Endothelial cell of umbilical vein (primary cell): ENCODE data around the gene POR. TPM values are rescaled to one million over a fixed set of nuclear protein-coding genes. Genes with fewer than 3 reads are reported as not detected.
A peak's percentile ranks its signal among the peaks of the same experiment; 100 is the strongest.

Experiments
- BruUV-seq: library from RNA; stranded (reverse); fragments of 400-500 nt; replicated peaks from 2 replicates; lab custom pipeline; 2021; lab: Mats Ljungman, UMichigan
- CTCF ChIA-PET: fragments of 300-600, 350-600 bp; sonication (Branson Sonifier 250); formaldehyde crosslinking; loops from one replicate; lab custom pipeline; 2021; ENCODE audit warnings: antibody characterized with exemption, inconsistent platforms; lab: Charles Lee
- POLR2A ChIA-PET: fragments of 300-600, 350-600 bp; sonication (Branson Sonifier 250); formaldehyde crosslinking; loops from one replicate; lab custom pipeline; 2021; ENCODE audit warnings: antibody characterized with exemption, inconsistent platforms; lab: Charles Lee
- DNase-seq: peaks from one replicate; pipeline ENCODE4 v3.0.0-alpha.2; 2011; ENCODE audit warnings: low read depth, low spot score
- FAIRE-seq: peaks from 2 replicates; lab custom pipeline; 2011; peaks lifted over from hg19 to GRCh38; lab: Jason Lieb, UNC
- H2AFZ ChIP-seq: 2 replicates; pipeline ENCODE4 v1.6.0; 2012; ENCODE audit warnings: low read depth, low read length, control low read depth, inconsistent platforms
- H3K27ac ChIP-seq: 2 replicates; pipeline ENCODE4 v1.5.1; 2011; ENCODE audit warnings: low read depth, mild to moderate bottlenecking, control low read depth, low read length, moderate library complexity; ENCODE audit not compliant: insufficient read depth
- H3K27me3 ChIP-seq, 2 experiments: 2 replicates each; pipeline versions ENCODE4 v1.6.0 to v1.6.1; 2011; ENCODE audit warnings: low read length in 2 of 2, mixed read lengths in 1 of 2; ENCODE audit not compliant: control insufficient read depth in 2 of 2, insufficient read depth in 2 of 2
- H3K36me3 ChIP-seq, 2 experiments: 2 replicates in 1 of 2; 3 replicates in 1 of 2; pipeline ENCODE4 v1.5.1; 2011; ENCODE audit warnings: low read length in 2 of 2, mild to moderate bottlenecking in 1 of 2, moderate library complexity in 1 of 2; ENCODE audit not compliant: control insufficient read depth in 2 of 2, insufficient read depth in 2 of 2; ENCODE audit errors: extremely low read depth in 1 of 2
- H3K4me1 ChIP-seq: 3 replicates; pipeline ENCODE4 v1.5.1; 2011; ENCODE audit warnings: mild to moderate bottlenecking, low read length; ENCODE audit not compliant: control insufficient read depth, insufficient read depth; ENCODE audit errors: extremely low read depth
- H3K4me2 ChIP-seq: 2 replicates; pipeline ENCODE4 v1.6.1; 2011; ENCODE audit warnings: low read length, control low read depth, mixed read lengths; ENCODE audit not compliant: insufficient read depth
- H3K4me3 ChIP-seq, 3 experiments: fragments of 200-600 bp in 1 of 3; sonication (generic), shearing (Covaris generic) in 1 of 3; replicated peaks in 1 of 3; 2 replicates each; pipeline ENCODE4 v1.5.1; 2011 to 2016; ENCODE audit warnings: control low read depth in 3 of 3, low read length in 3 of 3, mild to moderate bottlenecking in 2 of 3, inconsistent platforms in 1 of 3, low read depth in 1 of 3, moderate library complexity in 1 of 3; ENCODE audit not compliant: insufficient read depth in 1 of 3
- H3K79me2 ChIP-seq: 2 replicates; pipeline ENCODE4 v1.6.0; 2012; ENCODE audit warnings: low read length, inconsistent platforms; ENCODE audit not compliant: control insufficient read depth, insufficient read depth
- H3K9ac ChIP-seq: replicated peaks from 2 replicates; pipeline ENCODE3; 2011; ENCODE audit warnings: low read length, control low read depth; ENCODE audit not compliant: insufficient read depth; ENCODE audit errors: extremely low read depth
- H3K9me1 ChIP-seq: replicated peaks from 3 replicates; pipeline ENCODE4 v1.6.0; 2011; ENCODE audit warnings: mild to moderate bottlenecking, low read length; ENCODE audit not compliant: control insufficient read depth, insufficient read depth; ENCODE audit errors: extremely low read depth
- H3K9me3 ChIP-seq: replicated peaks from 2 replicates; pipeline ENCODE4 v1.5.1; 2012; ENCODE audit warnings: low read length, inconsistent platforms; ENCODE audit not compliant: control insufficient read depth, insufficient read depth
- H4K20me1 ChIP-seq: replicated peaks from 2 replicates; pipeline ENCODE3; 2011; ENCODE audit warnings: mild to moderate bottlenecking, low read length; ENCODE audit not compliant: control insufficient read depth, insufficient read depth; ENCODE audit errors: extremely low read depth
- CTCF ChIP-seq, 2 donors: IDR thresholded peaks; 1 replicate in 1 of 2; 2 replicates in 1 of 2; pipeline ENCODE4 v1.5.1; 2011; ENCODE audit warnings: low read length in 2 of 2, mild to moderate bottlenecking in 2 of 2, moderate library complexity in 2 of 2, control low read depth in 1 of 2, inconsistent platforms in 1 of 2, low read depth in 1 of 2; ENCODE audit not compliant: insufficient read depth in 1 of 2; ENCODE audit errors: extremely low read depth in 1 of 2
- EZH2 ChIP-seq: IDR thresholded peaks from 2 replicates; pipeline ENCODE4 v1.6.1; 2012; ENCODE audit warnings: borderline replicate concordance, low read depth, mild to moderate bottlenecking, moderate library complexity, low read length, inconsistent platforms; ENCODE audit not compliant: severe bottlenecking
- JUN ChIP-seq: IDR thresholded peaks from 2 replicates; pipeline ENCODE4 v1.6.1; 2011; ENCODE audit warnings: borderline replicate concordance, low read depth; ENCODE audit not compliant: insufficient read length, insufficient read depth
- MAX ChIP-seq: IDR thresholded peaks from 2 replicates; pipeline ENCODE4 v1.6.1; 2011; ENCODE audit not compliant: insufficient read depth, insufficient read length
- POLR2A ChIP-seq: IDR thresholded peaks from 2 replicates; pipeline ENCODE4 v1.6.1; 2012; ENCODE audit warnings: low read depth, mild to moderate bottlenecking, control low read depth, low read length
- dilution Hi-C: fragments of 300-500 bp; cut with MboI; formaldehyde crosslinking; loops from one replicate; pipeline ENCODE4 v1.15.0; 2019; ENCODE audit warnings: low sequenced_read_pairs; ENCODE audit not compliant: extremely low pct_ligation_motif_present
- intact Hi-C: fragments of 100-400 bp; cut with micrococcal nuclease; formaldehyde crosslinking; loops from one replicate; pipeline ENCODE4 v1.10.0; 2022
- polyA plus RNA-seq, 4 experiments: library from polyadenylated mRNA; depleted of rRNA in 3 of 4; stranded (reverse) in 3 of 4; unstranded in 1 of 4; fragments of >200 nt; gene quantifications; 2 replicates each; pipeline versions ENCODE4 v1.2.1 to v1.2.3, GENCODE V29; 2011 to 2012; ENCODE audit warnings: missing spikeins in 1 of 4
- total RNA-seq: library from RNA; stranded (reverse); gene quantifications from 2 replicates; pipeline ENCODE4 v1.2.3, GENCODE V29; 2021

The POR gene
- total and polyA plus RNA-seq, 2 donors (not counting 3 experiments of a cell fraction or from before 2014, with no cell fraction given) = 59.5 to 73.6 TPM

- FAIRE-seq (peak; percentile 53), DNase-seq (peak; percentile 27)
- no peaks in the 10 kb centered on the region for H3K27me3 ChIP-seq
- CTCF ChIA-PET = interaction anchor here (1.0 to 2.7 kb wide), 5 partner anchors 10 to 144 kb away, joined by 3 to 26 read pairs (median 11); no protein-coding TSS in a partner anchor
- H3K36me3 ChIP-seq = peaks cover 0 to 5% of the 10 kb centered on the region in 2 experiments
- BruUV-seq = no TSS peak
- H3K9ac ChIP-seq = peak overlapping the region; percentile 59
- TF ChIP-seq EZH2 = no peak
- TF ChIP-seq POLR2A = no peak
- TF ChIP-seq MAX = no peak
- TF ChIP-seq CTCF (IDR thresholded peaks at IDR 0.05; ENCODE audit: extremely low read depth in 1 of 2, insufficient read depth in 1 of 2, low read depth in 1 of 2, low read length in 2 of 2) = no peak
- TF ChIP-seq JUN = no peak
- no peaks in the 10 kb centered on the region for H3K9me1 ChIP-seq
- no peaks in the 10 kb centered on the region for H4K20me1 ChIP-seq
- H3K4me3 ChIP-seq = no peak overlapping the region
- intact Hi-C loops = loop anchor here (5.0 kb wide), 1 partner anchor 243 kb away; no protein-coding TSS in a partner anchor
- no peak overlapping the region for H3K4me2 ChIP-seq
- peak overlapping the region; percentile 95 for H3K27ac ChIP-seq
- H3K79me2 ChIP-seq = no peaks in the 10 kb centered on the region
- dilution Hi-C loops = no loop called here
- POLR2A ChIA-PET = no interaction called here
- H3K9me3 ChIP-seq = no peaks in the 10 kb centered on the region
- peak overlapping the region; percentile 49 for H2AFZ ChIP-seq
- peaks cover 35% of the 10 kb centered on the region for H3K4me1 ChIP-seq
These were observed 95.0 kb downstream of the POR start for GRCh38 chr7:76009672-76010600.
